IMR-90 (cell line): Measurements from ENCODE around the gene PFDN6. TPM values are rescaled to one million over a fixed set of nuclear protein-coding genes. Genes with fewer than 3 reads are reported as not detected.

Experiments
- ATAC-seq: fragments of 200-7000 bp; cut with Tn5 transposase; 2 replicates; pipeline ENCODE4 v1.9.1; 2020; ENCODE audit warnings: low read depth, mild to moderate bottlenecking, moderate library complexity
- BruUV-seq: library from RNA; stranded (reverse); fragments of 400-500 nt; replicated peaks from 2 replicates; lab custom pipeline; 2021; lab: Mats Ljungman, UMichigan
- CTCF ChIA-PET: fragments of 300-600 bp; formaldehyde crosslinking; extraction: SDS; loops from one replicate; lab custom pipeline; 2021; ENCODE audit warnings: antibody characterized with exemption; lab: Yijun Ruan, JAX
- POLR2A ChIA-PET: fragments of 300-600 bp; sonication (Branson Sonifier 250); formaldehyde crosslinking; loops from one replicate; lab custom pipeline; 2022; ENCODE audit warnings: antibody characterized with exemption; ENCODE audit not compliant: unreplicated experiment; lab: Charles Lee
- DNase-seq: peaks from one replicate; pipeline ENCODE4 v3.0.0; 2013
- H2AFZ ChIP-seq: replicated peaks from 2 replicates; pipeline ENCODE3; 2013; ENCODE audit warnings: low read length, mild to moderate bottlenecking; ENCODE audit not compliant: poor library complexity
- H2AK5ac ChIP-seq: 2 replicates; pipeline ENCODE4 v1.6.1; 2013; ENCODE audit warnings: low read depth, low read length, inconsistent platforms
- H2AK9ac ChIP-seq: replicated peaks from 2 replicates; pipeline ENCODE3; 2013; ENCODE audit warnings: mild to moderate bottlenecking, low read depth, low read length, moderate library complexity; ENCODE audit not compliant: poor library complexity
- H2BK120ac ChIP-seq: 2 replicates; pipeline ENCODE4 v1.6.1; 2013; ENCODE audit warnings: low read depth, low read length, inconsistent platforms
- H2BK15ac ChIP-seq: 3 replicates; pipeline ENCODE4 v1.6.1; 2013; ENCODE audit warnings: low read depth, low read length, inconsistent platforms
- H2BK20ac ChIP-seq: 2 replicates; pipeline ENCODE4 v1.6.1; 2013; ENCODE audit warnings: low read depth, mild to moderate bottlenecking, inconsistent platforms, low read length, moderate library complexity
- H2BK5ac ChIP-seq: 2 replicates; pipeline ENCODE4 v1.6.1; 2013; ENCODE audit warnings: mild to moderate bottlenecking, low read depth, low read length, inconsistent platforms; ENCODE audit not compliant: poor library complexity, severe bottlenecking
- H3K14ac ChIP-seq: replicated peaks from 2 replicates; pipeline ENCODE4 v1.6.1; 2013; ENCODE audit warnings: low read depth, low read length, inconsistent platforms
- H3K18ac ChIP-seq: 2 replicates; pipeline ENCODE4 v1.6.1; 2013; ENCODE audit warnings: low read depth, low read length, control low read depth
- H3K23ac ChIP-seq: 2 replicates; pipeline ENCODE4 v1.6.1; 2013; ENCODE audit warnings: low read depth, low read length, inconsistent platforms
- H3K27ac ChIP-seq: 2 replicates; pipeline ENCODE4 v1.5.1; 2013; ENCODE audit warnings: mild to moderate bottlenecking, control low read depth, low read length; ENCODE audit not compliant: insufficient read depth
- H3K27me3 ChIP-seq: 2 replicates; pipeline ENCODE4 v1.6.1; 2013; ENCODE audit warnings: low read length; ENCODE audit not compliant: control insufficient read depth, insufficient read depth
- H3K36me3 ChIP-seq: 2 replicates; pipeline ENCODE4 v1.6.1; 2013; ENCODE audit warnings: low read length, mixed read lengths; ENCODE audit not compliant: control insufficient read depth, insufficient read depth
- H3K4ac ChIP-seq: 2 replicates; pipeline ENCODE4 v1.6.1; 2013; ENCODE audit warnings: low read depth, low read length, inconsistent platforms
- H3K4me1 ChIP-seq: 2 replicates; pipeline ENCODE4 v1.6.1; 2013; ENCODE audit warnings: low read length, mixed read lengths; ENCODE audit not compliant: control insufficient read depth, insufficient read depth
- H3K4me2 ChIP-seq: 2 replicates; pipeline ENCODE4 v1.6.1; 2013; ENCODE audit warnings: low read depth, mild to moderate bottlenecking, control low read depth, low read length, moderate library complexity
- H3K4me3 ChIP-seq: 2 replicates; pipeline ENCODE4 v1.5.1; 2013; ENCODE audit warnings: low read depth, mild to moderate bottlenecking, control low read depth, low read length, moderate library complexity; ENCODE audit not compliant: insufficient read depth
- H3K56ac ChIP-seq: 2 replicates; pipeline ENCODE4 v1.6.1; 2013; ENCODE audit warnings: low read length, inconsistent platforms; ENCODE audit not compliant: insufficient read depth; ENCODE audit errors: extremely low read depth
- H3K79me1 ChIP-seq, 2 experiments: 2 replicates each; pipeline ENCODE4 v1.6.1; 2013; ENCODE audit warnings: low read length in 2 of 2, inconsistent platforms in 1 of 2, low read depth in 1 of 2
- H3K9ac ChIP-seq: 2 replicates; pipeline ENCODE4 v1.6.1; 2013; ENCODE audit warnings: low read depth, low read length, control low read depth
- H3K9me1 ChIP-seq: 2 replicates; pipeline ENCODE4 v1.6.1; 2013; ENCODE audit warnings: low read length, inconsistent platforms; ENCODE audit not compliant: insufficient read depth
- H3K9me3 ChIP-seq: 2 replicates; pipeline ENCODE4 v1.6.1; 2013; ENCODE audit warnings: low read length; ENCODE audit not compliant: control insufficient read depth, insufficient read depth
- H4K20me1 ChIP-seq: 2 replicates; pipeline ENCODE4 v1.6.1; 2013; ENCODE audit warnings: low read length, inconsistent platforms; ENCODE audit not compliant: insufficient read depth
- H4K5ac ChIP-seq: 2 replicates; pipeline ENCODE4 v1.6.1; 2013; ENCODE audit warnings: mild to moderate bottlenecking, low read depth, low read length, control low read depth
- H4K8ac ChIP-seq, 2 experiments: 2 replicates each; pipeline ENCODE4 v1.6.1; 2013; ENCODE audit warnings: low read depth in 2 of 2, low read length in 2 of 2, control low read depth in 1 of 2, inconsistent platforms in 1 of 2
- H4K91ac ChIP-seq: 2 replicates; pipeline ENCODE4 v1.6.1; 2013; ENCODE audit warnings: low read depth, low read length, inconsistent platforms; ENCODE audit not compliant: insufficient read depth
- BHLHE40 ChIP-seq: fragments of 150-350 bp; IDR thresholded peaks from 2 replicates; pipeline ENCODE4 v1.6.1; 2016; ENCODE audit warnings: mild to moderate bottlenecking, low read depth, low read length
- CEBPB ChIP-seq: IDR thresholded peaks from 2 replicates; pipeline ENCODE4 v1.6.1; 2012; ENCODE audit warnings: low read depth, low read length, improper control_type of control experiment
- CHD1 ChIP-seq: IDR thresholded peaks from 2 replicates; pipeline ENCODE4 v1.6.1; 2012; ENCODE audit warnings: low read depth, low read length, improper control_type of control experiment
- ELK1 ChIP-seq: fragments of 150-350 bp; IDR thresholded peaks from 2 replicates; pipeline ENCODE4 v1.6.1; 2016; ENCODE audit warnings: low read depth, mild to moderate bottlenecking, low read length, moderate library complexity, borderline replicate concordance
- FOS ChIP-seq: fragments of 150-350 bp; IDR thresholded peaks from 2 replicates; pipeline ENCODE4 v1.6.1; 2016; ENCODE audit warnings: low read depth, low read length
- MAFK ChIP-seq: IDR thresholded peaks from 2 replicates; pipeline ENCODE4 v1.6.1; 2012; ENCODE audit warnings: low read depth, low read length, improper control_type of control experiment
- MAZ ChIP-seq: IDR thresholded peaks from 2 replicates; pipeline ENCODE4 v1.6.1; 2012; ENCODE audit warnings: low read depth, mild to moderate bottlenecking, low read length, improper control_type of control experiment, moderate library complexity, borderline replicate concordance
- MXI1 ChIP-seq: IDR thresholded peaks from 2 replicates; pipeline ENCODE4 v1.6.1; 2012; ENCODE audit warnings: low read depth, mild to moderate bottlenecking, low read length, moderate library complexity, borderline replicate concordance
- NFE2L2 ChIP-seq: fragments of 150-350 bp; IDR thresholded peaks from 2 replicates; pipeline ENCODE4 v1.6.1; 2016; ENCODE audit warnings: low read depth, mild to moderate bottlenecking, low read length
- POLR2A ChIP-seq: IDR thresholded peaks from 2 replicates; pipeline ENCODE4 v1.6.1; 2012; ENCODE audit warnings: mild to moderate bottlenecking, low read depth, low read length
- RAD21 ChIP-seq: IDR thresholded peaks from 2 replicates; pipeline ENCODE4 v1.6.1; 2012; ENCODE audit warnings: low read length, improper control_type of control experiment
- RCOR1 ChIP-seq: IDR thresholded peaks from 2 replicates; pipeline ENCODE4 v1.6.1; 2012; ENCODE audit warnings: mild to moderate bottlenecking, low read length, improper control_type of control experiment; ENCODE audit not compliant: insufficient replicate concordance
- RFX5 ChIP-seq: IDR thresholded peaks from 2 replicates; pipeline ENCODE4 v1.8.0; 2012; ENCODE audit warnings: low read depth, mild to moderate bottlenecking, low read length, moderate library complexity
- SMC3 ChIP-seq: fragments of 150-350 bp; IDR thresholded peaks from 2 replicates; pipeline ENCODE4 v1.6.1; 2016; ENCODE audit warnings: low read depth, mild to moderate bottlenecking, antibody characterized with exemption, low read length, moderate library complexity
- USF2 ChIP-seq: fragments of 150-350 bp; IDR thresholded peaks from 2 replicates; pipeline ENCODE4 v1.6.1; 2017; ENCODE audit warnings: mild to moderate bottlenecking, antibody characterized with exemption, low read length, low read depth
- WGBS, 2 experiments: methylation state at CpG; one replicate each; pipeline versions ENCODE4 v1.1.5 to v1.1.7; 2013; ENCODE audit warnings: missing lambda C conversion rate in 2 of 2; ENCODE audit not compliant: insufficient read length in 1 of 2; ENCODE audit errors: extremely low coverage in 2 of 2; 5-methylcytosine and 5-hydroxymethylcytosine counted together
- dilution Hi-C: fragments of 300-500 bp; cut with HindIII; formaldehyde crosslinking; loops from one replicate; pipeline ENCODE4 v1.14.3; 2018; ENCODE audit warnings: low sequenced_read_pairs; ENCODE audit not compliant: unreplicated experiment
- in situ Hi-C: fragments of 300-500 bp; cut with MboI; formaldehyde crosslinking; loops from 3 replicates; pipeline ENCODE4 v1.14.3; 2019; ENCODE audit warnings: low sequenced_read_pairs, inconsistent platforms, mixed read lengths
- intact Hi-C: fragments of 100-400 bp; cut with micrococcal nuclease; formaldehyde crosslinking; loops from 2 replicates; pipeline ENCODE4 v1.10.0; 2022
- polyA plus RNA-seq, 3 experiments: library from polyadenylated mRNA; depleted of rRNA; stranded (reverse); fragments of >200 nt; gene quantifications; 2 replicates each; pipeline ENCODE4 v1.2.3, GENCODE V29; 2012; ENCODE audit warnings: low replicate concordance in 1 of 3
- total RNA-seq: library from RNA; depleted of rRNA; stranded (reverse); fragments of >200 nt; gene quantifications from 2 replicates; pipeline ENCODE4 v1.2.3, GENCODE V29; 2012

The PFDN6 gene
- total and polyA plus RNA-seq, 2 of the 4 experiments (the other 2 are of a cell fraction), result 24.4 to 92.1 TPM

- peak overlapping the region; percentile 77 for H2BK120ac ChIP-seq
- H2BK20ac ChIP-seq, result no peak overlapping the region
- peak overlapping the region; percentile 87 for H3K27ac ChIP-seq
- H3K14ac ChIP-seq, result peak overlapping the region; percentile 96
- BruUV-seq, result TSS peak; percentile 77
- peaks cover 15 to 38% of the 10 kb centered on the region in 2 experiments; a peak in 3 of 4 replicates for H3K79me1 ChIP-seq
- H3K23ac ChIP-seq, result peak overlapping the region; percentile 99
- H3K27me3 ChIP-seq, result no peaks in the 10 kb centered on the region
- peak overlapping the region; percentile 88 for H4K91ac ChIP-seq
- ChIA-PET CTCF (interaction anchor here (0.6 to 1.0 kb wide), 3 partner anchors 10 to 75 kb away, joined by 3 to 5 read pairs (median 3); partner anchors contain the start of genes PFDN6 and WDR46), POLR2A (interaction anchor here (1.0 kb wide), 1 partner anchor 14 kb away, joined by 3 read pairs; the partner anchor contains the start of gene TAPBP)
- peak overlapping the region; percentile 55 for H3K18ac ChIP-seq
- no peak overlapping the region for H2BK15ac ChIP-seq
- peak overlapping the region; percentile 98 for H2AK9ac ChIP-seq
- in situ Hi-C loops (no loop called here), intact Hi-C loops (loop anchor here (1.0 to 5.0 kb wide), 2 partner anchors 14 to 118 kb away; partner anchors contain the start of gene CUTA), dilution Hi-C loops (no loop called here)
- peak overlapping the region; percentile 95 for H3K4me2 ChIP-seq
- H3K4me1 ChIP-seq, result no peaks in the 10 kb centered on the region
- ATAC-seq (peak; percentile 70), DNase-seq (peak; percentile 88)
- H3K9me3 ChIP-seq, result no peaks in the 10 kb centered on the region
- H2BK5ac ChIP-seq, result peak overlapping the region; percentile 91
- peak overlapping the region; percentile 78 for H3K4me3 ChIP-seq
- H3K56ac ChIP-seq, result peak overlapping the region; percentile 93
- peak overlapping the region; percentile 93 for H2AFZ ChIP-seq
- H3K9me1 ChIP-seq, result no peaks in the 10 kb centered on the region
- peak overlapping the region; percentile 46 to 87 for H4K8ac ChIP-seq
- H3K9ac ChIP-seq, result peak overlapping the region; percentile 91
- H3K36me3 ChIP-seq, result peaks cover 19% of the 10 kb centered on the region
- H3K4ac ChIP-seq, result peak overlapping the region; percentile 95
- peaks cover 12% of the 10 kb centered on the region for H4K20me1 ChIP-seq
- peak overlapping the region; percentile 90 for H2AK5ac ChIP-seq
- WGBS, 2 experiments, result 1% methylated on average over 16 of the region's 54 CpGs; no CpG with 5 or more reads in 1 of the 2 experiments
- H4K5ac ChIP-seq, result peak overlapping the region; percentile 50
- TF ChIP-seq RFX5, result no peak
- no peak for TF ChIP-seq NFE2L2
- TF ChIP-seq CEBPB, result no peak
- TF ChIP-seq BHLHE40, result 0 out of 2 replicates have a peak, but pooled peaks have one; percentile 17
- TF ChIP-seq SMC3, result peak; percentile 46
- no peak; the same call in 1 of the 2 replicates for TF ChIP-seq USF2
- TF ChIP-seq RCOR1, result no peak
- TF ChIP-seq FOS, result no peak
- TF ChIP-seq MAZ, result peak; percentile 95
- no peak for TF ChIP-seq MAFK
- peak; percentile 57 for TF ChIP-seq RAD21
- TF ChIP-seq POLR2A, result peak; percentile 91
- peak; percentile 54 for TF ChIP-seq MXI1
- TF ChIP-seq CHD1, result peak; percentile 91
- TF ChIP-seq ELK1, result no peak
Measured at GRCh38 chr6:33299237-33299944, 10.0 kb downstream of the PFDN6 start.
